MCF 10A (cell line): ENCODE measurements around the gene FGA. TPM values are rescaled to one million over a fixed set of nuclear protein-coding genes. Genes with fewer than 3 reads are reported as not detected.

Source experiments
- BruUV-seq: library from RNA; stranded (reverse); fragments of 400-500 nt; replicated peaks from 2 replicates; lab custom pipeline; 2021; lab: Mats Ljungman, UMichigan
- CTCF ChIA-PET: fragments of 300-600 bp; sonication (Branson Sonifier 250); formaldehyde crosslinking; extraction: SDS; loops from one replicate; lab custom pipeline; 2021; ENCODE audit warnings: antibody characterized with exemption, inconsistent platforms; lab: Yijun Ruan, JAX
- POLR2A ChIA-PET: fragments of 300-600, 350-650 bp; sonication (Branson Sonifier 250); formaldehyde crosslinking; extraction: SDS; loops from one replicate; lab custom pipeline; 2020; ENCODE audit warnings: antibody characterized with exemption, inconsistent platforms; lab: Yijun Ruan, JAX
- DNase-seq: peaks from one replicate; pipeline ENCODE4 v3.0.0-alpha.2; 2018; ENCODE audit not compliant: unreplicated experiment
- H3K27ac Mint-ChIP-seq: one replicate; pipeline ENCODE4 v1.8.0; 2022; ENCODE audit warnings: mild to moderate bottlenecking, low read depth, mixed read lengths; ENCODE audit not compliant: unreplicated experiment
- H3K27me3 Mint-ChIP-seq: one replicate; pipeline ENCODE4 v1.8.0; 2022; ENCODE audit warnings: mixed read lengths; ENCODE audit not compliant: insufficient read depth, unreplicated experiment
- H3K36me3 Mint-ChIP-seq: one replicate; pipeline ENCODE4 v1.8.0; 2022; ENCODE audit warnings: mild to moderate bottlenecking, moderate library complexity, mixed read lengths; ENCODE audit not compliant: insufficient read depth, unreplicated experiment
- H3K4me1 Mint-ChIP-seq: one replicate; pipeline ENCODE4 v1.8.0; 2022; ENCODE audit warnings: mixed read lengths; ENCODE audit not compliant: insufficient read depth, unreplicated experiment
- H3K4me3 Mint-ChIP-seq: one replicate; pipeline ENCODE4 v1.8.0; 2022; ENCODE audit warnings: mild to moderate bottlenecking, moderate library complexity, mixed read lengths; ENCODE audit not compliant: unreplicated experiment
- H3K9me3 Mint-ChIP-seq: one replicate; pipeline ENCODE4 v1.8.0; 2022; ENCODE audit warnings: mixed read lengths; ENCODE audit not compliant: unreplicated experiment
- CTCF ChIP-seq: fragments of 200-600 bp; IDR thresholded peaks from one replicate; pipeline ENCODE4 v1.8.0; 2022; ENCODE audit warnings: antibody characterized with exemption, mild to moderate bottlenecking; ENCODE audit not compliant: unreplicated experiment
- intact Hi-C: fragments of 100-400 bp; cut with micrococcal nuclease; formaldehyde crosslinking; loops from 2 replicates; pipeline ENCODE4 v1.14.1; 2022
- total RNA-seq: library from RNA; stranded (reverse); gene quantifications from 2 replicates; pipeline ENCODE4 v1.2.3, GENCODE V29; 2022

FGA gene
- total RNA-seq, 1 experiment from 2014 or later: not detected

- peaks cover 18% of the 10 kb centered on the region for H3K4me1 Mint-ChIP-seq
- no peaks in the 10 kb centered on the region for H3K36me3 Mint-ChIP-seq
- H3K4me3 Mint-ChIP-seq: no peak overlapping the region
- peak; percentile 67 for DNase-seq
- H3K27me3 Mint-ChIP-seq: no peaks in the 10 kb centered on the region
- ChIA-PET POLR2A (interaction anchor here (2.8 kb wide), 1 partner anchor 58 kb away, joined by 10 read pairs; no protein-coding TSS in a partner anchor), CTCF (interaction anchor here (2.4 to 15.2 kb wide), 5 partner anchors 11 to 59 kb away, joined by 11 to 935 read pairs (median 24); partner anchors contain the start of genes FGG and PLRG1)
- H3K27ac Mint-ChIP-seq: no peak overlapping the region
- no peak for TF ChIP-seq CTCF
- no TSS peak for BruUV-seq
- no peaks in the 10 kb centered on the region for H3K9me3 Mint-ChIP-seq
- intact Hi-C loops: no loop called here
Observed at GRCh38 chr4:154560824-154561231, 29.7 kb downstream of the FGA start.

- POLR2A ChIA-PET: interaction anchor here (2.8 kb wide), 1 partner anchor 58 kb away, joined by 10 read pairs; no protein-coding TSS in a partner anchor
Observed at GRCh38 chr4:154560419-154560801, 30.1 kb downstream of the FGA start.

GRCh38 chr4:154559494-154560418 lies 30.8 kb downstream of the FGA start:
- no peaks in the 10 kb centered on the region for H3K36me3 Mint-ChIP-seq
- no peak overlapping the region for H3K4me3 Mint-ChIP-seq
- BruUV-seq: no TSS peak
- intact Hi-C loops: loop anchor here (1.0 to 10.0 kb wide), 5 partner anchors 59 to 815 kb away; partner anchors contain the start of gene MAP9
- DNase-seq: peak; percentile 77
- H3K4me1 Mint-ChIP-seq: peaks cover 18% of the 10 kb centered on the region
- TF ChIP-seq CTCF: peak; percentile 78
- no peaks in the 10 kb centered on the region for H3K27me3 Mint-ChIP-seq
- H3K9me3 Mint-ChIP-seq: no peaks in the 10 kb centered on the region
- H3K27ac Mint-ChIP-seq: no peak overlapping the region
- POLR2A ChIA-PET: interaction anchor here (0.6 to 2.8 kb wide), 5 partner anchors 10 to 63 kb away, joined by 3 to 11 read pairs (median 5); partner anchors contain the start of gene PLRG1
- CTCF ChIA-PET: interaction anchor here (0.5 to 15.2 kb wide), 39 partner anchors 9 to 1047 kb away, joined by 3 to 935 read pairs (median 4); partner anchors contain the start of genes FGG, LRAT and PLRG1

More at GRCh38 chr4:154560419-154560801, 30.1 kb downstream of the FGA start:
- no peak for TF ChIP-seq CTCF
- H3K9me3 Mint-ChIP-seq: no peaks in the 10 kb centered on the region
- no peak for DNase-seq
- H3K27me3 Mint-ChIP-seq: no peaks in the 10 kb centered on the region
- H3K36me3 Mint-ChIP-seq: no peaks in the 10 kb centered on the region
- BruUV-seq: no TSS peak
- no peak overlapping the region for H3K27ac Mint-ChIP-seq
- CTCF ChIA-PET: interaction anchor here (1.1 to 15.2 kb wide), 10 partner anchors 8 to 84 kb away, joined by 3 to 935 read pairs (median 16); partner anchors contain the start of genes FGG and PLRG1
- intact Hi-C loops: no loop called here
- H3K4me1 Mint-ChIP-seq: peaks cover 18% of the 10 kb centered on the region
- no peak overlapping the region for H3K4me3 Mint-ChIP-seq

GRCh38 chr4:154559141-154559493 lies 31.4 kb downstream of the FGA start:
- POLR2A ChIA-PET: interaction anchor here (0.6 to 2.8 kb wide), 5 partner anchors 9 to 63 kb away, joined by 3 to 11 read pairs (median 5); partner anchors contain the start of gene PLRG1
- no peak for TF ChIP-seq CTCF
- BruUV-seq: no TSS peak
- no peak for DNase-seq
- CTCF ChIA-PET: interaction anchor here (0.6 to 15.2 kb wide), 36 partner anchors 10 to 1047 kb away, joined by 3 to 935 read pairs (median 4); partner anchors contain the start of genes FGG, LRAT and PLRG1
- no peaks in the 10 kb centered on the region for H3K36me3 Mint-ChIP-seq
- H3K4me1 Mint-ChIP-seq: peaks cover 18% of the 10 kb centered on the region
- H3K27ac Mint-ChIP-seq: no peak overlapping the region
- H3K4me3 Mint-ChIP-seq: no peak overlapping the region
- intact Hi-C loops: loop anchor here (1.0 to 10.0 kb wide), 5 partner anchors 59 to 816 kb away; partner anchors contain the start of gene MAP9
- no peaks in the 10 kb centered on the region for H3K9me3 Mint-ChIP-seq
- no peaks in the 10 kb centered on the region for H3K27me3 Mint-ChIP-seq
